ENCODE measurements around the gene DCLK1. TPM values are rescaled to one million over a fixed set of nuclear protein-coding genes. Genes with fewer than 3 reads are reported as not detected.

Gene DCLK1
- total and polyA plus RNA-seq, 7 donors: 1.2 to 64.8 (median 10.2) TPM

- intact Hi-C loops (cut with DNase I): no loop called here
- no peak overlapping the region for H3K27ac ChIP-seq
These were observed 287.9 kb downstream of the DCLK1 start for GRCh38 chr13:35843272-35843671.

GRCh38 chr13:35841060-35841521, 290.1 kb downstream of the DCLK1 start:
- Histone ChIP-seq H3K27me3 (no peaks in the 10 kb centered on the region), H3K4me3 (no peak overlapping the region), H3K9me3 (no peaks in the 10 kb centered on the region), H3K27ac (peak overlapping the region in 1 of 4 donors; percentile 45), H3K4me1 (peaks cover 0 to 19% (median 5%) of the 10 kb centered on the region in 4 donors), H3K36me3 (no peaks in the 10 kb centered on the region)
- intact Hi-C loops (cut with DNase I): no loop called here
- 84% methylated on average over 4 of the region's 4 CpGs for WGBS, 2 donors
- no peak for DNase-seq
- peak in 1 of 4 donors; percentile 17 for TF ChIP-seq POLR2AphosphoS5 (IDR thresholded peaks at IDR 0.05)
- TF ChIP-seq EP300 (IDR thresholded peaks at IDR 0.05): no peak

More at GRCh38 chr13:35843272-35843671, 287.9 kb downstream of the DCLK1 start:
- no peak for DNase-seq
- TF ChIP-seq POLR2AphosphoS5 (IDR thresholded peaks at IDR 0.05) (no peak), POLR2A (IDR thresholded peaks at IDR 0.05) (no peak), CTCF (IDR thresholded peaks at IDR 0.05) (no peak), EP300 (IDR thresholded peaks at IDR 0.05) (no peak)
- Histone ChIP-seq H3K36me3 (no peaks in the 10 kb centered on the region), H3K4me1 (peaks cover 0 to 20% (median 7%) of the 10 kb centered on the region in 4 donors), H3K27me3 (no peaks in the 10 kb centered on the region), H3K9me3 (no peaks in the 10 kb centered on the region), H3K4me3 (no peak overlapping the region)

GRCh38 chr13:35839806-35840205, 291.4 kb downstream of the DCLK1 start:
- no peak overlapping the region for H3K4me3 ChIP-seq
- DNase-seq: no peak
- H3K9me3 ChIP-seq: no peaks in the 10 kb centered on the region
- H3K27me3 ChIP-seq: no peaks in the 10 kb centered on the region
- intact Hi-C loops (cut with DNase I): no loop called here
- TF ChIP-seq POLR2AphosphoS5 (IDR thresholded peaks at IDR 0.05) (no peak), POLR2A (IDR thresholded peaks at IDR 0.05) (no peak), CTCF (IDR thresholded peaks at IDR 0.05) (no peak), EP300 (IDR thresholded peaks at IDR 0.05) (no peak)
- H3K4me1 ChIP-seq: peaks cover 0 to 28% (median 8%) of the 10 kb centered on the region in 4 donors
- WGBS, 2 donors: 93 to 95% methylated on average over 5 of the region's 5 CpGs
- H3K27ac ChIP-seq: peak overlapping the region in 1 of 4 donors; percentile 45
- H3K36me3 ChIP-seq: no peaks in the 10 kb centered on the region

- no peak for DNase-seq
- no peak for TF ChIP-seq POLR2AphosphoS5 (IDR thresholded peaks at IDR 0.05)
- WGBS, 2 donors: 45 to 73% methylated on average over 1 of the region's 1 CpG
- H3K4me3 ChIP-seq: no peak overlapping the region
- H3K9me3 ChIP-seq: no peaks in the 10 kb centered on the region
- intact Hi-C loops (cut with DNase I): no loop called here
- no peak overlapping the region for H3K27ac ChIP-seq
- no peaks in the 10 kb centered on the region for H3K36me3 ChIP-seq
- H3K27me3 ChIP-seq: no peaks in the 10 kb centered on the region
- peaks cover 0 to 28% (median 8%) of the 10 kb centered on the region in 4 donors for H3K4me1 ChIP-seq
These were observed 292.8 kb downstream of the DCLK1 start for GRCh38 chr13:35838356-35838755.

GRCh38 chr13:35836446-35836845, 294.7 kb downstream of the DCLK1 start:
- intact Hi-C loops (cut with DNase I): no loop called here
- TF ChIP-seq POLR2AphosphoS5 (IDR thresholded peaks at IDR 0.05) (no peak), EP300 (IDR thresholded peaks at IDR 0.05) (no peak), POLR2A (IDR thresholded peaks at IDR 0.05) (no peak), CTCF (IDR thresholded peaks at IDR 0.05) (no peak)
- peaks cover 0 to 28% (median 7%) of the 10 kb centered on the region in 4 donors for H3K4me1 ChIP-seq
- peak overlapping the region in 1 of 4 donors; percentile 35 for H3K27ac ChIP-seq
- WGBS, 2 donors: 64 to 71% methylated on average over 7 of the region's 7 CpGs
- no peaks in the 10 kb centered on the region for H3K9me3 ChIP-seq
- no peaks in the 10 kb centered on the region for H3K27me3 ChIP-seq
- no peaks in the 10 kb centered on the region for H3K36me3 ChIP-seq
- no peak for DNase-seq
- no peak overlapping the region for H3K4me3 ChIP-seq

GRCh38 chr13:35835989-35836388, 295.2 kb downstream of the DCLK1 start:
- 85 to 86% methylated on average over 4 of the region's 4 CpGs for WGBS, 2 donors
- intact Hi-C loops (cut with DNase I): no loop called here
- no peaks in the 10 kb centered on the region for H3K27me3 ChIP-seq
- no peaks in the 10 kb centered on the region for H3K36me3 ChIP-seq
- no peak for DNase-seq
- TF ChIP-seq CTCF (IDR thresholded peaks at IDR 0.05) (no peak), POLR2AphosphoS5 (IDR thresholded peaks at IDR 0.05) (no peak), EP300 (IDR thresholded peaks at IDR 0.05) (no peak), POLR2A (IDR thresholded peaks at IDR 0.05) (no peak)
- no peak overlapping the region for H3K4me3 ChIP-seq
- peaks cover 0 to 24% (median 6%) of the 10 kb centered on the region in 4 donors for H3K4me1 ChIP-seq
- peak overlapping the region in 1 of 4 donors; percentile 35 for H3K27ac ChIP-seq
- no peaks in the 10 kb centered on the region for H3K9me3 ChIP-seq
